HG03439 (cell line): Measurements from ENCODE around the gene C1orf159.
"Not testable (repeated sequence)": the region's sequence is repeated elsewhere in the genome, so short reads cannot be mapped to it uniquely, and the experiment has no call there.

ENCODE experiments used
- ATAC-seq: cut with Tn5 transposase; IDR thresholded peaks from one replicate; pipeline ENCODE4 v1.9.1; 2021; ENCODE audit warnings: mild to moderate bottlenecking, moderate library complexity; ENCODE audit not compliant: unreplicated experiment

Gene C1orf159

GRCh38 chr1:1067860-1068516, 47.9 kb downstream of the C1orf159 start:
- ATAC-seq, result no peak

DNA sequence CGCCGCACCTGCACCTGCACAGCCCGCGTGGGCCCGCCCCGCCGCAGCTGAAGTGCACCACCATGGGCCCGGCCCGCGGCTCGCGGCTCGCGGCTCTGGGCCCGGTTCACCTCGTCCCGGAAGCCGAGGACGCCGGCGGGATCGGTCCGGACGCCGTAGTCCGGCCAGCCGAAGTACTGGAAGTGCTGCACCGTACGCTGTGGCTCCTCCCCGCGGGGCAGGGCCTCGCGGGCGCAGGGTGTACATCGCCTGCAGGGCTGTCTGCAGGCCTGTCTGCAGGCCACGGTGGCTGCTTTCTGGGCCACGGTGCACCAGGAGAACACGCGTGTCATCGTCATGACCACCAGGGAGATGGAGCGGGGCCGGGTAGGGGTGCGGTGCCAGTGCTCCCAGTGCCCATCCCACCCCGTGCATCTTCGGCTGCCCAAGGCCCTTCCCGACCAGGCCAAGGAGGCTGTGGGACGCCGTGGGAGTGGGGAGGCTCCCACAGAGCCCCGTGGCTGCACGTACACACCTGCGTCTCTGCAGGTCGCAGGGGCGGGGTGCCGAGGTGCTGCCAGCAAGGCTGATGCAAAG, 48.5 kb downstream of the C1orf159 start:
- no peak for ATAC-seq

DNA sequence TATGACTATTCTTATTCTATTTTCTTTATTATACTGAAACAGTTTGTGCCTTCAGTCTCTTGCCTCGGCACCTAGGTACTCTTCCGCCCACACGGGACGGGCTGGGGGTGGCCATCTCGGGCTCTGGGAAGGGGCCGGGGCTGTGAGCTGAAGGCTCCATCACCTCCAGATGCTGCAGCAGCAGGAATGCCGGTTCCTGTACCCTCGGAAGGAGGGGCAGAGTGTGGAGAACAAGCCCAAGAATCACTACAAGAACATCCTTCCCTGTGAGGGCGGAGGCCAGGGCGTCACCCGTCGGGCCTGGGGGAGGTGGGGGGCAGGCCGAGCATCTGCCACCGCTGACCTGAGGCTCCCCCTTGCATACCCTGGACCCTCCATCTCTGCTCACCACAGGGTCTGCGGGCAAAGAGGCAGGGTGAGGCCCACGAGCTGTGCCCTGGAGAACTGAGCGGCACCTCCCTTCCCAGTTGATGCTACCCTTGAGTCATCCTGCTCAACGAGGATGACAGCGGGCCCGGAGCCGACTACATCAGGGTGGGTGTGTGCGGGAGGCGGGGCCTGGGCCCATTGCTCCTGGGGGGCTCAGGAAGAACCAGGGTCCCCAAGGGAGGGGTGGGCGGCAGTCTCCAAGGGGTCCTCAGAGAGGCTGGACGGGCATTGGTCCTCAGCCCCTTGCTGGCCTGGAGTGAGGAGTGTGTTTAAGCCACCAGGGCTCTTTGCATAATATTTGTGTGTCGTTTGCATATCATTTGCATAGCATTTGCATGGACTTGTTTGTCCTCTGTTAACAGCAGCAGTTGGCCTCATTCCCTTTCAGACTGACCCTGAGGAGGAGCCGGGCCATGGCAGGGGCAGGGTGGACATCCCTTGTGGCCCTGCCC, 49.2 kb downstream of the C1orf159 start:
- no peak for ATAC-seq

DNA sequence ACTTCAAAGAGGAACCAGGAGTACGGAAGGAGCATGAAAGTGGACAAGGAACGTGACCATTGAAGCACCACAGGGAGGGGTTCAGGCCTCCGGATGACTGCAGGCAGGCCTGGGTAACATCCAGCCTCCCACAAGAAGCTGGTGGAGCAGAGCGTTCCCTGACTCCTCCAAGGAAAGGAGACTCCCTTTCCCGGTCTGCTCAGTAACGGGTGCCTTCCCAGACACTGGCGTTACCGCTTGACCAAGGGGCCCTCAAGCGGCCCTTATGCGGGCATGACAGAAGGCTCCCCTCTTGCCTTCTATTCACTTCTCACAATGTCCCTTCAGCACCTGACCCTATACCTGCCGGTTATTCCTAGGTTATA, 50.0 kb downstream of the C1orf159 start:
- not testable (repeated sequence) for ATAC-seq

GRCh38 chr1:1065265-1065939, 50.5 kb downstream of the C1orf159 start:
- ATAC-seq, result no peak

- peak; percentile 42 for ATAC-seq
Measured at GRCh38 chr1:1063945-1064831, 51.7 kb downstream of the C1orf159 start.

- ATAC-seq, result no peak
Measured at GRCh38 chr1:1063261-1063944, 52.5 kb downstream of the C1orf159 start.

GRCh38 chr1:1062348-1063163, 53.3 kb downstream of the C1orf159 start:
- ATAC-seq, result no peak

DNA sequence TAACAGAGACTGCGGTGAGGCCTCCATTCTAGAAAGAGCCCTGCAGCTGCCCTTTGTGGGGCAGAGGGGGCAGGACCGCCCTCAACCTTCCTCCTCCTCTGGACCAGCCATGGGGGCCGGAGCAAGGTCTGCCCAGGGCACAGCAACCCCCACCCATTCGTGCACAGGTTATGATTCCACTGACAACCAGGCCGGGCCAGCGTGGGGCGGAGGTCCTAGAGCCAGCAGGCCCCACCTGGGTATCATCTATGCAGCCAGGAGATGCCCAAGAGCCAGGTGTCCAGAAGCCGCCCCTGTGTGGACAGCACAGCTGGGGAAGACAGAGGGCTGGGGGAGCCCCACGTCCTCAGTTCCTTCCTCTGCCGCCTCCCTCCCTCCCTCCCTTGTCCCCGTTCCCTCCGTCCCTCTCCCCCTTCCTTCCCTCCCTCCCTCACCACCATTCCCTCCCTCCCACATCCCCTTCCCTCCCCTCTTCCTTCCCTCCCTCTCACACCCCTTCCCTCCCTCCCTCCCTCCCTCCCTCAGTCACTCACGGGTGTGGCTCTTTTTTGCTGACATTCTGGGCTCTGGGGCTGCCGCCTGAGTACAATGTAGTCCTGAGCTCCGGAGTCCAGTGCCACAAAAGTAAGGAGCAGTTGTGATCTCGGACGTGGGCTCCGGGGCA, 54.1 kb downstream of the C1orf159 start:
- no peak for ATAC-seq

DNA sequence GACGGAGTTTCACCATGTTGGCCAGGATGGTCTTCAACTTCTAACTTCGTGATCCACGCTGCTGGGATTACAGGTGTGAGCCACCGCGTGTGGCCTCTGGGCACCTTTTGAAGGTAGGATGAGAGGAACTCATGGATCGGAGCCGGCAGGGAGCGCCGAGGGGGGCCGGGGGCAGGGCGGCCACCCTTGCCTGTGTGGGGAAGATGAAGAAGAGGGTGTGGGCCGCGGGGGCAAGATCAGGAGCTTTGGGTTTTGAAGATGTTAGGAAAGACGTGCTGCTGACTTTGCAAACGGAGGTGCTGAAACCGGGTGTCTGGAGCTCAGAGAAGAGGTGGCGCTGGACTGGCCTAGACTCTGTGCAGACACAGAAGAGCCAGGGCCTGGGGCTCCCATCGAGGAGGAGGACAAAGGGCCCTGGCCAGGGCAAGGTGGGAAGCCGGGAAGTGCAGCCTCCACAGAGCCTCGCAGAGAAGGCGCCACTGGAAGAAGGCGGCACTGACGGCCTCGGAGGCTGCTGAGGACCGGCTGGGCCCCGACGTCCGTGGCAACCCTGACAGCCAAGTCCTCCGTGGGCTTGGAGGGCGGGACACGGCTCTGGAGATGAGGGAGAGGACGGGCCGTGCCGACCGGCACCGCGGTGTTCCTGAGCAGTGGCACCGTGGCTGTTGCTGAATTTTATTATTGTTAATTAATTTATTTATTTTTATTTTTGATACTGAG, 55.4 kb downstream of the C1orf159 start:
- ATAC-seq, result no peak

DNA sequence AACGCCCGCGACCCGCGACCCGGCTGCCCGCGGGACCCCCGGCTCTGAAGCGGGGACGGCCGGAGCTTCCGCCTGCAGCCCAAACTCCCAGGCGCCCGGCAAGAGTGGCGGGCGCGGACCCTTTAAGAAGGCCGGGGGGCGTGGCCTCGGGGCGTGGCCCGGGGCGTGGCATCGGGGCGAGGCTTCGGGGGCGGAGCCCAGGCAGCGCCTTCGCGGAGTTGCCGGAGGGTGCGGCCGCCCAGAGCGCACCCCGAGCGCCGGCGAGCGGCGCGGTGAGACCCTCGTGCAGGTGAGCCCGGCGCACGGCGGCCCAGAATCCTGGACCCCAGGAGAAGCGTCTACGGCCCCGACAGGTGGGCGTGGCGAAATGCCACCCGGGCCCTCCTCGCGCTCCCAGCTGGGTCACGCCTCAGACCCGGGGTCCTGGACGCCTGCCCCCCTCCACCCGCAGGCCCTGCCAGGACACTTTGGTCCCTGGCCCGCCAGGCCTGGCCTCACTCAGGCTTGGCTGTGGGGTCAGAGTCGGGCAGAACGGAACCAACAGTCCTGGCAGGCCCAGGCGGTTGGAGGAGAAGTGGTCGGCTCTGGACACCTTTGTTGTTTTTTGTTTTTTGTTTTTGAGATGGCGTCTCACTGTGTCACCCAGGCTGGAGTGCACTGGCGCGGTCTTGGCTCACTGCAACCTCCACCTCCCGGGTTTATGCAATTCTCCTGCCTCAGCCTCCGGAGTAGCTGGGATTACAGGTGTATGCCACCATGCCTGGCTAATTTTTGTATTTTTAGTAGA, 56.2 kb downstream of the C1orf159 start:
- ATAC-seq, result peak; percentile 50

- peak; percentile 27 for ATAC-seq
Measured at GRCh38 chr1:1058921-1059493, 56.9 kb downstream of the C1orf159 start.

DNA sequence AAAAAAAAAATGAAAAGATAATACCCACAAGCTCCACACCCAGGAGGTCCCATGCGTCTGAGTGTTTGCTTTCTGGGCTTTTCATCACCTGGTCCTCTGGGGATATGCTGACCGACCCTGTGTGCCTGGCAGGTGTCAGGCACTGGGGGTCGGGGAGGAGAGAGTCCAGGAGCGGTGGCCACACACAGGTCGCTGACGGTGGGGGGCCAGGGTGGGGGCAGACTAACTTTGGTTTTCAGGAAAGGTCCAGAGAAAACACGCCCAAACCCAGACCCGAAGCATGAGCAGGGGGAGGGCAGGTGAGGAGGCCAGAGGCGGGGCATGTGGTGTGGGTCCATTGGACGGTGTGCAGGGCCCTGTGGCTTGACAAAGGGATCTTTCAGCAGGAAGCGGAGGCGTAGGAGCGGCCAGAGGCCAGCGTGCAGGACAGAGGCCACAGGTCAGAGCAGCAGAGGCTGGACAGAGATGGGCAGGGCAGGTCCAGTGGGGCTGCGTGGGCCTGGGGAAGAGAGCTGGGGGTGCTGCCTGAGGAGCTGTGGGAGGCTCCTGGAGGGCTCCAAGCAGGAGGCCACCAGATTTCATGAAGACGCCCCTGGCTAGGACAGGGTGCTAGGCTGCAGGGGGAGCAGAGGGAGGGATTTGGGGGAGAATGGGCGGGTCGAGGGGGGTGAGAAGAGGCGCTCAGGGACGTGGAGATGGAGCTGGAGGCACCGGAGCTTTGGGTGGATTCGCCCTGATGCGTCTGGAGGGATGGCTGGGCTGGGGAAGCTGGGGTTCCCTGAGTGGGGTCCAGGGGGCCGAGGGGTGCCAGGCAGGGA, 57.6 kb downstream of the C1orf159 start:
- ATAC-seq, result no peak

- not testable (repeated sequence) for ATAC-seq
Measured at GRCh38 chr1:1057769-1058087, 58.2 kb downstream of the C1orf159 start.

DNA sequence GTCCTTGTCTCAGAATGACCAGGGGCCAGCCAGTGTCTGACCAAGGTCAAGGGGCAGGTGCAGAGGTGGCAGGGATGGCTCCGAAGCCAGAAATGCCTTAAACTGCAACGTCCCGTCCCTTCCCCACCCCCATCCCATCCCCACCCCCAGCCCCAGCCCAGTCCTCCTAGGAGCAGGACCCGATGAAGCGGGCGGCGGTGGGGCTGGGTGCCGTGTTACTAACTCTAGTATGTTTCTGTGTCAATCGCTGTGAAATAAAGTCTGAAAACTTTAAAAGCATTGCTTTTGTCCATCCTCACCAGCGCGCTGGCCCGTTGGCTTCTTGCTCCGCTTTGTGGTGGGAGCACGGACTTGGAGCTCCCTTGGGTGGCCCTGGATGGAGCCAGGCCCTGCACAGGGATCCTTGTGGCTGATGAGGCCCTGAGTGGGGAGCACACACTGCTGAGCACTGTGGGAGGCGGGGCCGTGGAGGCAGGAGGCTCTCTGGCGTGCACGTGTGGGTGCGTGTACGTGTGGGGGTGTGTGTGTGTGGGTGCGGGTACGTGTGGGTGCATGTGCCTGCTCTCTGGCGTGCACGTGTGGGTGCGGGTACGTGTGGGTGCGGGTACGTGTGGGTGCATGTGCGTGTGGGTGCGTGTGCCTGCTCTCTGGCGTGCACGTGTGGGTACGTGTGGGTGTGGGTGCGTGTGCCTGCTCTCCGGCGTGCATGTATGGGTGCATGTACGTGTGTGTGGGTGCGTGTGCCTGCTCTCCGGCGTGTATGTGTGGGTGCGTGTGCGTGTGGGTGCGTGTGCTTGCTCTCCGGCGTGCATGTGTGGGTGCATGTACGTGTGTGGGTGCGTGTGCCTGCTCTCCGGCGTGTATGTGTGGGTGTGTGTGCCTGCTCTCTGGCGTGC, 59.8 kb downstream of the C1orf159 start:
- ATAC-seq, result no peak
